Measurements from ENCODE around the gene HBD. TPM values are rescaled to one million over a fixed set of nuclear protein-coding genes. Genes with fewer than 3 reads are reported as not detected.

HBD gene
- total RNA-seq, 1 experiment from 2014 or later: not detected

DNA sequence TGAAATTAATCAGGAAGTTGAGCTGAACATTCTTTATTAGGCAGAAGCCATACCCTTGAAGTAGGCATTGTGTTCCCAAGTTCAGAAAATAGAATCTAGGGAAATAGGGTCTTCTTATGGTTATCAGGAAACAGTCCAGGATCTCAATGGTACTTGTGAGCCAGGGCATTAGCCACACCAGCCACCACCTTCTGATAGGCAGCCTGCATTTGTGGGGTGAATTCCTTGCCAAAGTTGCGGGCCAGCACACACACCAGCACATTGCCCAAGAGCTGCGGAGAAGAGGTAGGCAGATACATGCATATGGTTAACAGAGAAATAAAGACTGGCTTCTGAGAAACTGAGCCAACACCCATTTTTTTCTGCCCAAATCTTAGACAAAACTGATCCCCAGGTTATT, 1.5 kb downstream of the HBD start:
- BruUV-seq (replicated peaks): no TSS peak
- ChIA-PET CTCF (no interaction called here), POLR2A (no interaction called here)

DNA sequence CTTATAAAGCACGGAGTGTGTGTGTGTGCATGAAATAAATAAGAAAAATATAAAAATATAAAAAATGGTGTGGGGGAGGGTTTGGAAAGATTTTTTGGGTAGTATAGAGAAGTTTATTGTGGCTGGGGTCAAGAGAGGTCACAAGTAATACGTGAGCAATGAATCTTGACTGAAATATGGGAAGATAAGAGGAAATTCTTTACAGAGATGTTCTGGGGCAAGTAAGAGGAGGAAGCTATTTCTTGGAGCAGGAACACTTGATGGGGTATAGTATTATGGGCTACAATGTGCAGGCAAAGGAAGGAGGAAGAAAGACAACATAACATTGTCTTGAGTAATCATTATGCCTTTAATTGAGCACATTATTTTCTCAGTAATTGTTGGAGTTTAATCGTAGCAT, 2.1 kb downstream of the HBD start:
- Histone ChIP-seq H3K27ac (ENCODE audit: low read length) (no peak overlapping the region), H3K4me1 (ENCODE audit: control insufficient read depth, insufficient read depth, low read length) (no peaks in the 10 kb centered on the region), H3K9me3 (ENCODE audit: control insufficient read depth, insufficient read depth, low read depth, low read length) (no peaks in the 10 kb centered on the region), H3K4me3 (ENCODE audit: low read depth in 2 of 2, low read length in 2 of 2) (no peak overlapping the region), H3K36me3 (ENCODE audit: control insufficient read depth, insufficient read depth, low read length) (no peaks in the 10 kb centered on the region), H3K27me3 (ENCODE audit: control insufficient read depth, insufficient read depth, low read length) (no peaks in the 10 kb centered on the region)
- BruUV-seq (replicated peaks): no TSS peak
- intact Hi-C loops (cut with micrococcal nuclease; ENCODE audit: unreplicated experiment) (no loop called here), in situ Hi-C loops (cut with HindIII; ENCODE audit: low pct_unique_long_range_greater_than_20kb, low sequenced_read_pairs) (no loop called here)
- CTCF ChIA-PET: no interaction called here
- TF ChIP-seq SIN3A (IDR thresholded peaks at IDR 0.05; ENCODE audit: borderline replicate concordance, insufficient read depth, low read depth, low read length) (no peak), POLR2AphosphoS5 (IDR thresholded peaks at IDR 0.05; ENCODE audit: low read depth, low read length) (no peak), TCF7L2 (IDR thresholded peaks at IDR 0.05; ENCODE audit: low read depth, low read length) (no peak)
- TF ChIP-seq, protein P1, sequence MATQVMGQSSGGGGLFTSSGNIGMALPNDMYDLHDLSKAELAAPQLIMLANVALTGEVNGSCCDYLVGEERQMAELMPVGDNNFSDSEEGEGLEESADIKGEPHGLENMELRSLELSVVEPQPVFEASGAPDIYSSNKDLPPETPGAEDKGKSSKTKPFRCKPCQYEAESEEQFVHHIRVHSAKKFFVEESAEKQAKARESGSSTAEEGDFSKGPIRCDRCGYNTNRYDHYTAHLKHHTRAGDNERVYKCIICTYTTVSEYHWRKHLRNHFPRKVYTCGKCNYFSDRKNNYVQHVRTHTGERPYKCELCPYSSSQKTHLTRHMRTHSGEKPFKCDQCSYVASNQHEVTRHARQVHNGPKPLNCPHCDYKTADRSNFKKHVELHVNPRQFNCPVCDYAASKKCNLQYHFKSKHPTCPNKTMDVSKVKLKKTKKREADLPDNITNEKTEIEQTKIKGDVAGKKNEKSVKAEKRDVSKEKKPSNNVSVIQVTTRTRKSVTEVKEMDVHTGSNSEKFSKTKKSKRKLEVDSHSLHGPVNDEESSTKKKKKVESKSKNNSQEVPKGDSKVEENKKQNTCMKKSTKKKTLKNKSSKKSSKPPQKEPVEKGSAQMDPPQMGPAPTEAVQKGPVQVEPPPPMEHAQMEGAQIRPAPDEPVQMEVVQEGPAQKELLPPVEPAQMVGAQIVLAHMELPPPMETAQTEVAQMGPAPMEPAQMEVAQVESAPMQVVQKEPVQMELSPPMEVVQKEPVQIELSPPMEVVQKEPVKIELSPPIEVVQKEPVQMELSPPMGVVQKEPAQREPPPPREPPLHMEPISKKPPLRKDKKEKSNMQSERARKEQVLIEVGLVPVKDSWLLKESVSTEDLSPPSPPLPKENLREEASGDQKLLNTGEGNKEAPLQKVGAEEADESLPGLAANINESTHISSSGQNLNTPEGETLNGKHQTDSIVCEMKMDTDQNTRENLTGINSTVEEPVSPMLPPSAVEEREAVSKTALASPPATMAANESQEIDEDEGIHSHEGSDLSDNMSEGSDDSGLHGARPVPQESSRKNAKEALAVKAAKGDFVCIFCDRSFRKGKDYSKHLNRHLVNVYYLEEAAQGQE (IDR thresholded peaks at IDR 0.05; ENCODE audit: insufficient read depth in 1 of 2, low read depth in 2 of 2, low read length in 1 of 2): no peak
- TF ChIP-seq, protein P2, sequence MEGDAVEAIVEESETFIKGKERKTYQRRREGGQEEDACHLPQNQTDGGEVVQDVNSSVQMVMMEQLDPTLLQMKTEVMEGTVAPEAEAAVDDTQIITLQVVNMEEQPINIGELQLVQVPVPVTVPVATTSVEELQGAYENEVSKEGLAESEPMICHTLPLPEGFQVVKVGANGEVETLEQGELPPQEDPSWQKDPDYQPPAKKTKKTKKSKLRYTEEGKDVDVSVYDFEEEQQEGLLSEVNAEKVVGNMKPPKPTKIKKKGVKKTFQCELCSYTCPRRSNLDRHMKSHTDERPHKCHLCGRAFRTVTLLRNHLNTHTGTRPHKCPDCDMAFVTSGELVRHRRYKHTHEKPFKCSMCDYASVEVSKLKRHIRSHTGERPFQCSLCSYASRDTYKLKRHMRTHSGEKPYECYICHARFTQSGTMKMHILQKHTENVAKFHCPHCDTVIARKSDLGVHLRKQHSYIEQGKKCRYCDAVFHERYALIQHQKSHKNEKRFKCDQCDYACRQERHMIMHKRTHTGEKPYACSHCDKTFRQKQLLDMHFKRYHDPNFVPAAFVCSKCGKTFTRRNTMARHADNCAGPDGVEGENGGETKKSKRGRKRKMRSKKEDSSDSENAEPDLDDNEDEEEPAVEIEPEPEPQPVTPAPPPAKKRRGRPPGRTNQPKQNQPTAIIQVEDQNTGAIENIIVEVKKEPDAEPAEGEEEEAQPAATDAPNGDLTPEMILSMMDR (IDR thresholded peaks at IDR 0.05): no peak
- DNase-seq (ENCODE audit: low read depth, low spot score) (no peak), ATAC-seq (no peak)
- POLR2A ChIA-PET: no interaction called here

More for the DNA sequence above, 1.5 kb downstream of the HBD start:
- H3K9me3 ChIP-seq (ENCODE audit: control insufficient read depth, insufficient read depth, low read depth, low read length): no peaks in the 10 kb centered on the region
- no peak for DNase-seq (ENCODE audit: low read depth, low spot score)
- intact Hi-C loops (cut with micrococcal nuclease; ENCODE audit: unreplicated experiment): no loop called here
- no peak overlapping the region for H3K27ac ChIP-seq (ENCODE audit: low read length)
- in situ Hi-C loops (cut with HindIII; ENCODE audit: low pct_unique_long_range_greater_than_20kb, low sequenced_read_pairs): no loop called here
- H3K36me3 ChIP-seq (ENCODE audit: control insufficient read depth, insufficient read depth, low read length): no peaks in the 10 kb centered on the region
- ATAC-seq: no peak
- H3K4me3 ChIP-seq (ENCODE audit: low read depth in 2 of 2, low read length in 2 of 2): no peak overlapping the region
- no peaks in the 10 kb centered on the region for H3K27me3 ChIP-seq (ENCODE audit: control insufficient read depth, insufficient read depth, low read length)
- H3K4me1 ChIP-seq (ENCODE audit: control insufficient read depth, insufficient read depth, low read length): no peaks in the 10 kb centered on the region
- no peak for TF ChIP-seq SIN3A (IDR thresholded peaks at IDR 0.05; ENCODE audit: borderline replicate concordance, insufficient read depth, low read depth, low read length)
- TF ChIP-seq POLR2AphosphoS5 (IDR thresholded peaks at IDR 0.05; ENCODE audit: low read depth, low read length): no peak

DNA sequence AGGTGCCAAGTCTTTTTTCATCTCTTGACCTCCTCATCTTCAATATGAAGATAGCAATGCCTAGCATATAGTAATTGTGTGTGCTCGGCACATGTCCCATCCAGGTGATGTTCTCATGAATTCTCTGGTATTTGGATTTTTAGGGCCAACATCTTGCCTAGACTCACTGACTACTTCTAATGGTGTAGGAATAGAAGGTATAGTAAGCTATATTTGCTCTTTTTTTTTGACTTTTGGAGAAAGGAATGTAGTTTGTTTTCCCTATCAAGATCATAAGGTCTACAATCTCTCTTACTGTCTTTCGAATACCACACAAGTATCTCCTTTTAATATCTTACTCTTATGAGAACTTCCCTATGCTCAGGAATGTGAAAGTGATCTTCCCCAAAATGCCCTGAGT, 3.2 kb downstream of the HBD start:
- CTCF ChIA-PET: no interaction called here
- no peak for ATAC-seq
- intact Hi-C loops (cut with micrococcal nuclease; ENCODE audit: unreplicated experiment): no loop called here
- no peak for DNase-seq (ENCODE audit: low read depth, low spot score)
- no peak overlapping the region for H3K4me3 ChIP-seq (ENCODE audit: low read depth in 2 of 2, low read length in 2 of 2)
- POLR2A ChIA-PET: no interaction called here
- TF ChIP-seq TCF7L2 (IDR thresholded peaks at IDR 0.05; ENCODE audit: low read depth, low read length) (no peak), SIN3A (IDR thresholded peaks at IDR 0.05; ENCODE audit: borderline replicate concordance, insufficient read depth, low read depth, low read length) (no peak), POLR2AphosphoS5 (IDR thresholded peaks at IDR 0.05; ENCODE audit: low read depth, low read length) (no peak)
- TF ChIP-seq, protein P1 (IDR thresholded peaks at IDR 0.05; ENCODE audit: insufficient read depth in 1 of 2, low read depth in 2 of 2, low read length in 1 of 2): no peak
- TF ChIP-seq, protein P2 (IDR thresholded peaks at IDR 0.05): no peak
- no TSS peak for BruUV-seq (replicated peaks)
- H3K36me3 ChIP-seq (ENCODE audit: control insufficient read depth, insufficient read depth, low read length): no peaks in the 10 kb centered on the region
- in situ Hi-C loops (cut with HindIII; ENCODE audit: low pct_unique_long_range_greater_than_20kb, low sequenced_read_pairs): no loop called here
- no peaks in the 10 kb centered on the region for H3K4me1 ChIP-seq (ENCODE audit: control insufficient read depth, insufficient read depth, low read length)
- no peak overlapping the region for H3K27ac ChIP-seq (ENCODE audit: low read length)
- no peaks in the 10 kb centered on the region for H3K9me3 ChIP-seq (ENCODE audit: control insufficient read depth, insufficient read depth, low read depth, low read length)
- no peaks in the 10 kb centered on the region for H3K27me3 ChIP-seq (ENCODE audit: control insufficient read depth, insufficient read depth, low read length)
